VCaP (cell line): ENCODE data around the gene MRPL39.

Experiments
- H3K27ac ChIP-seq: fragments of 450-650 bp; 2 replicates; pipeline ENCODE4 v1.5.1; 2017
- TF ChIP-seq, protein P1 (sequence below): fragments of 450-650 bp; conservative IDR thresholded peaks from 2 replicates; pipeline ENCODE4 v1.5.1; 2017; ENCODE audit warnings: mild to moderate bottlenecking, moderate library complexity

The MRPL39 gene

DNA sequence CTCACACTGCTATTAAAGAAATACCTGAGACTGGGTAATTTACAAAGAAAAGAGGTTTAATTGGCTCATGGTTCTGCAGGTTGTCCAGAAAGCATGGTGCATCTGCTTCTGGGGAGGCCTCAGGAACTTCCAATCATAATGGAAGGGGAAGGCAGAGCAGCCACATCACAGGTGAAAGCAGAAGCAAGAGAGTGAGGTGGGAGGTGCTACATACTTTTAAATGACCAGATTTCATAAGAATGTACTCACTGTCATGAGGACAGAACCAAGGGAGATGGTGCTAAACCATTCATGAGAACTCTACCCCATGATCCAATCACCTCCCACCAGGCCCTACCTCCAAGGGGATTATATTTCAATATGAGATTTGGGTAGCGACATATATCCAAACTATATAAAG, 55.7 kb downstream of the MRPL39 start:
- H3K27ac ChIP-seq = no peak overlapping the region
- TF ChIP-seq, protein P1, sequence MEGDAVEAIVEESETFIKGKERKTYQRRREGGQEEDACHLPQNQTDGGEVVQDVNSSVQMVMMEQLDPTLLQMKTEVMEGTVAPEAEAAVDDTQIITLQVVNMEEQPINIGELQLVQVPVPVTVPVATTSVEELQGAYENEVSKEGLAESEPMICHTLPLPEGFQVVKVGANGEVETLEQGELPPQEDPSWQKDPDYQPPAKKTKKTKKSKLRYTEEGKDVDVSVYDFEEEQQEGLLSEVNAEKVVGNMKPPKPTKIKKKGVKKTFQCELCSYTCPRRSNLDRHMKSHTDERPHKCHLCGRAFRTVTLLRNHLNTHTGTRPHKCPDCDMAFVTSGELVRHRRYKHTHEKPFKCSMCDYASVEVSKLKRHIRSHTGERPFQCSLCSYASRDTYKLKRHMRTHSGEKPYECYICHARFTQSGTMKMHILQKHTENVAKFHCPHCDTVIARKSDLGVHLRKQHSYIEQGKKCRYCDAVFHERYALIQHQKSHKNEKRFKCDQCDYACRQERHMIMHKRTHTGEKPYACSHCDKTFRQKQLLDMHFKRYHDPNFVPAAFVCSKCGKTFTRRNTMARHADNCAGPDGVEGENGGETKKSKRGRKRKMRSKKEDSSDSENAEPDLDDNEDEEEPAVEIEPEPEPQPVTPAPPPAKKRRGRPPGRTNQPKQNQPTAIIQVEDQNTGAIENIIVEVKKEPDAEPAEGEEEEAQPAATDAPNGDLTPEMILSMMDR = no peak

DNA sequence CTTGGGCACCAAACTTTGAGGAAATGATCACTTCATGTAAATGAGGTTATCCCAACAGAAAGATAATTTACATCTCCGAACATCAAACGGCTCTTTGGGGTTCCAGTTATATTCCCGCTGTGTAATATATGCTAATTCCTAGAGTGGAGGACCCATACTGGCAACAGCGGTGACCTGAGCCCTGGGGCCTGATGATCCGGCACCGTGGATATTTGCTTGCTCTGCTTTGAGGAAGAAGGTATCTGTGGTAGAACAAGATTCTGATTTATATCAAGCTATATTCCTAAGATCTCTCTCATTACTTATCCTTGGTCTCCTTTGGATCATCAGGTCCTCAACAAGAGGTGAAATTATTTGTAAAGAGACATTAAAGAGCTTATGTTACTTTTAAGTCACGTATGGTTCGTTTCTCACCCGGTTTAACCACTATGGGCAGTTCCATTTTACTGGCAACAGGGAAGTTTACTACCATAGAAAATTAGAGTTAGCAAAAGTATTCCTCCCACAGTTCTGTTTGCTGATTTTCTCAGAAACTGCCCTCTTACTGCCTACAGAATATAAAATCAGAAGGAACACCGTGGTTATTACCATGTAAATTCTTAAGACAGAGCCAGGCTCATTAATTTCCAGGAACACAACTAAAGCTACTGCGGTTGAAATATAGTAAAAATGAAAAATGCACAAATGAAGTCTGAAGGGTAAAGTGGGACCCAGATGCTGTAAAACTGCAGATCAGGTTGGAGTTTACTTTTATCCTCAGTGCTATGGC, 56.7 kb downstream of the MRPL39 start:
- H3K27ac ChIP-seq = no peak overlapping the region
- TF ChIP-seq, protein P1 = no peak

DNA sequence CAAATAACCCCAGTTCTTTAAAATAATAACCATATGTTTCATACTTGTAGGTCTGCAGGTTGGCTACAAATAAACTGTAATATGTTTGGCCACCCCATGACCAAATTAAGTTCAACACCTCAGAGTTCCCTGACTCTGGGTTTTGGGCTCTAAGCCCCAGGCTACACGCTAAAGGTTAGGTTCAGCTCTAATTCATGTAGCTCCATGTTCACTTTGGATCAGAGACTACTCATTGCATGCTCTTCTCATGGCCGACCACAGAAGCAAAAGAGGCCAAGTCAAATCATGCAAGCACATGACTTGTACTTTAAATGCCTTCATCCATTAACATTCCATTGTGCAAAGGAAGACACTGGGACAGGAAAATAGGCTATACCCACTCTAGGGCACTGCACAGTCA, 66.2 kb downstream of the MRPL39 start:
- TF ChIP-seq, protein P1 = no peak
- H3K27ac ChIP-seq = no peak overlapping the region

DNA sequence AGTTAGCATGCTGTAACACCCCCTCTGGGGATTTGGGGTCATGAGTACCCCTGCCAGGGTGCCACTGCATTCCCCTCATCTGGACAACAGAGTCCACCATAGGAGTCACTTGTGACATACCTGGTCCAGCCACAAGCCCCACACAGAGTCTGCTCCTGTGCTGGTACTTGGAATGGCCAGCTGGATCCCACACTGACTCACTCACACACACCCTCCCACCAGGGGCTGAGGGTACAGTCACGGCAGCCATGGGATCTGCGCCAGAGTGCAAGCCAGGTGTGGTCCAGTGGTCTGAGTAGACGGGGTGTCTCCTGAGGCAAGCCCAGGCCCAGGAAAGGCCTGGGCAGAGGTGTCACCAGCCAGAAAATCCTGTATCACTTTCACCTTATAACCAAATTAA, 67.7 kb downstream of the MRPL39 start:
- H3K27ac ChIP-seq = no peak overlapping the region
- TF ChIP-seq, protein P1 = no peak

DNA sequence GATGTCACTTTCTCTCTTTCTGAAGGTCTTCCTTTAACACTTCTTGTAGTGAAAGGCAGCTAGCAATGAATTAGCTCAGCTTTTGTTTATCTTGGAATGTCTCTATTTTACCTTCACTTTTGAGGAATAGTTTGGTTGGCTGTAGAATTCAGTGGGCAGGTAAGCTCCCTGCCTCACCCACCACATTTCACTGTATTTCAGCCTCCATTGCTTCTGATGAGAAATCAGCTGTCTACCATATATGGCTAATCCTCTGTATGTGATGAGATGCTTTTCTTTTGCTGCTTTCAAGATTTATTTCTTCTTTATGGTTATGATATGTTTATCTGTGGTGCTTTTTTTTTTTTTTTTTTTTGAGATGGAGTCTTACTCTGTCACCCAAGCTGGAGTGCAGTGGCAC, 70.1 kb downstream of the MRPL39 start:
- no peak overlapping the region for H3K27ac ChIP-seq
- TF ChIP-seq, protein P1 = no peak

DNA sequence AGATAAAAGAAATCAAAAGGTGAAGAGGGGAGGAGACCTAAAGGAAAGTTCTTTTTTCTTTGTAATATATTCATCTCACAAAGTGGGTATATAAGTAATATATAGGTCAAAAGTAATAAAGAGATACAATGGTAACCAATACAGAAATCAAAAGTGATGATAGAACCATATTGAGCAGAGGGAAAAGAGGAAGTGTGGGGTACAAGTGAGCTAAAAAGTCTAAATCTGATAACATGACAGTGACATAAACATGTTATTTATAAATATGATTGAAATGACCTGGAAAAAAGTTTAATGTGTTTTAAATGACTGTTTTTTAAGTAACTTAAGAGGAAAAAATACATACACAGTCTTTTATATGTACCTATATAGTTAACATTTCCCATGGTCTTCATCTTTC, 70.5 kb downstream of the MRPL39 start:
- TF ChIP-seq, protein P1 = no peak

DNA sequence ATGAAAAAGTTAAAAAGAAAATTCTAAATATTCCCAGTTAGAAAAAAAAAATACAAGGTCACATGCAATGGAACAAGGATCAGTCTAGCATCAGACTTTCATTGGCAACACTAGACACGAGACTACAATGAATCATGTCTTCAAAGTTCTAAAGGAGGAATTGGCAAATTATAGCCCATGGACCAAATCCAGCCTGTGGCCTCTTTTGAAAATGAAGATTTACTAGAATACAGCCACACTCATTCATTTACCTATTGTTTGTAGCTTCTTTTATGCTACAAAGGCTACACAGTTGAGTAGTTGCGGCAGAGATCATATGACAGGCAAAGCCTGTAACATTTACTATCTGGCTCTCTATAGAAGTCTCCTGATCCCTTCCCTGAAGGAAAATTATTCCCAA, 71.4 kb downstream of the MRPL39 start:
- TF ChIP-seq, protein P1 = no peak

More for the DNA sequence above, 70.5 kb downstream of the MRPL39 start:
- no peak overlapping the region for H3K27ac ChIP-seq

More for the DNA sequence above, 71.4 kb downstream of the MRPL39 start:
- no peak overlapping the region for H3K27ac ChIP-seq
